A673 (cell line): ENCODE results near the gene PLSCR5. TPM values are rescaled to one million over a fixed set of nuclear protein-coding genes. Genes with fewer than 3 reads are reported as not detected.

Experiments used
- BruUV-seq: library from RNA; stranded (reverse); fragments of 400-500 nt; replicated peaks from 2 replicates; lab custom pipeline; 2021; lab: Mats Ljungman, UMichigan
- CTCF ChIA-PET: fragments of 300-600 bp; sonication (Branson Sonifier 250); formaldehyde crosslinking; loops from one replicate; lab custom pipeline; 2022; ENCODE audit warnings: antibody characterized with exemption; lab: Charles Lee
- POLR2A ChIA-PET: fragments of 300-600 bp; sonication (Branson Sonifier 250); formaldehyde crosslinking; loops from one replicate; lab custom pipeline; 2022; ENCODE audit warnings: antibody characterized with exemption; ENCODE audit not compliant: low non-redundant PET; lab: Charles Lee
- DNase-seq: peaks from one replicate; pipeline ENCODE4 v3.0.0-alpha.2; 2015; ENCODE audit warnings: low spot score
- H3K27ac ChIP-seq: fragments of 200-600 bp; sonication (generic); 2 replicates; pipeline ENCODE4 v1.5.1; 2016; ENCODE audit warnings: mixed run types, low read depth, mild to moderate bottlenecking, mixed read lengths, antibody characterized with exemption, low read length; ENCODE audit not compliant: poor library complexity, severe bottlenecking
- H3K27me3 ChIP-seq: fragments of 200-600 bp; sonication (generic); replicated peaks from 2 replicates; pipeline ENCODE4 v1.6.1; 2017; ENCODE audit warnings: mixed run types, low read depth, mild to moderate bottlenecking, mixed read lengths, antibody characterized with exemption, low read length; ENCODE audit not compliant: insufficient read depth, poor library complexity
- H3K36me3 ChIP-seq: fragments of 200-600 bp; sonication (generic); 2 replicates; pipeline ENCODE4 v1.6.1; 2016; ENCODE audit warnings: mixed run types, mild to moderate bottlenecking, mixed read lengths, antibody characterized with exemption, low read length; ENCODE audit not compliant: insufficient read depth, poor library complexity, severe bottlenecking
- H3K4me1 ChIP-seq: fragments of 200-600 bp; sonication (generic); 2 replicates; pipeline ENCODE4 v1.6.1; 2017; ENCODE audit warnings: mixed run types, mild to moderate bottlenecking, mixed read lengths, antibody characterized with exemption, low read length; ENCODE audit not compliant: insufficient read depth, poor library complexity, severe bottlenecking
- H3K4me3 ChIP-seq: fragments of 200-600 bp; sonication (generic); 2 replicates; pipeline ENCODE4 v1.5.1; 2016; ENCODE audit warnings: low read depth, mixed run types, mild to moderate bottlenecking, mixed read lengths, low read length; ENCODE audit not compliant: poor library complexity, severe bottlenecking
- H3K9me3 ChIP-seq: fragments of 200-600 bp; sonication (generic); 2 replicates; pipeline ENCODE4 v1.6.1; 2016; ENCODE audit warnings: mixed run types, low read depth, mild to moderate bottlenecking, mixed read lengths, antibody characterized with exemption, low read length; ENCODE audit not compliant: poor library complexity, severe bottlenecking
- CTCF ChIP-seq: fragments of 300-800, 200-600 bp; sonication (generic); conservative IDR thresholded peaks from 2 replicates; pipeline ENCODE4 v1.5.1; 2017; ENCODE audit warnings: low read depth, mild to moderate bottlenecking, antibody characterized with exemption, low read length, moderate library complexity, mixed read lengths
- EZH2 ChIP-seq: fragments of 200-600 bp; sonication (generic); IDR thresholded peaks from 2 replicates; pipeline ENCODE4 v1.6.1; 2017; ENCODE audit warnings: borderline replicate concordance, low read depth, mild to moderate bottlenecking, mixed read lengths, antibody characterized with exemption, low read length; ENCODE audit not compliant: poor library complexity, severe bottlenecking
- intact Hi-C: fragments of 100-400 bp; cut with micrococcal nuclease; formaldehyde crosslinking; loops from one replicate; pipeline ENCODE4 v1.10.0; 2022; ENCODE audit not compliant: unreplicated experiment
- total RNA-seq: library from RNA; stranded (reverse); gene quantifications from 2 replicates; pipeline ENCODE4 v1.2.3, GENCODE V29; 2021

The PLSCR5 gene
- total RNA-seq, 1 experiment from 2014 or later: not detected

- ChIA-PET POLR2A (no interaction called here), CTCF (no interaction called here)
- H3K27ac ChIP-seq: no peak overlapping the region
- H3K27me3 ChIP-seq: no peaks in the 10 kb centered on the region
- H3K4me3 ChIP-seq: no peak overlapping the region
- no peak for DNase-seq
- intact Hi-C loops: no loop called here
- H3K36me3 ChIP-seq: no peaks in the 10 kb centered on the region
- TF ChIP-seq EZH2 (no peak), CTCF (no peak)
- H3K4me1 ChIP-seq: peaks cover 22% of the 10 kb centered on the region
- no TSS peak for BruUV-seq
- no peaks in the 10 kb centered on the region for H3K9me3 ChIP-seq
These were observed 65.8 kb downstream of the PLSCR5 start for GRCh38 chr3:146539315-146539714.

GRCh38 chr3:146537603-146538002, 67.5 kb downstream of the PLSCR5 start:
- H3K9me3 ChIP-seq: no peaks in the 10 kb centered on the region
- peaks cover 14% of the 10 kb centered on the region for H3K4me1 ChIP-seq
- no peak overlapping the region for H3K27ac ChIP-seq
- H3K27me3 ChIP-seq: no peaks in the 10 kb centered on the region
- CTCF ChIA-PET: no interaction called here
- H3K36me3 ChIP-seq: no peaks in the 10 kb centered on the region
- no peak for TF ChIP-seq CTCF
- no peak for TF ChIP-seq EZH2
- DNase-seq: no peak
- POLR2A ChIA-PET: no interaction called here
- H3K4me3 ChIP-seq: no peak overlapping the region
- intact Hi-C loops: no loop called here
- no TSS peak for BruUV-seq

GRCh38 chr3:146536681-146537080, 68.5 kb downstream of the PLSCR5 start:
- H3K27me3 ChIP-seq: no peaks in the 10 kb centered on the region
- H3K36me3 ChIP-seq: peaks cover 3% of the 10 kb centered on the region
- CTCF ChIA-PET: no interaction called here
- POLR2A ChIA-PET: no interaction called here
- BruUV-seq: no TSS peak
- TF ChIP-seq CTCF: no peak
- TF ChIP-seq EZH2: no peak
- DNase-seq: no peak
- no peak overlapping the region for H3K4me3 ChIP-seq
- intact Hi-C loops: no loop called here
- H3K4me1 ChIP-seq: peaks cover 4% of the 10 kb centered on the region
- H3K27ac ChIP-seq: no peak overlapping the region
- no peaks in the 10 kb centered on the region for H3K9me3 ChIP-seq

Other genes starting within 250 kb of the PLSCR5 start
- not detected in 2 replicates for gene PLSCR2, start 135.8 kb downstream of the PLSCR5 start, total RNA-seq
- 45.6 and 49.3 TPM in 2 replicates for gene PLSCR1, start 60.7 kb downstream of the PLSCR5 start, total RNA-seq